Neutrophil (primary cell): Measurements from ENCODE around the gene SDHA.

ENCODE experiments used
- H3K27ac ChIP-seq: fragments of 200-600 bp; sonication (generic); 2 replicates; pipeline ENCODE4 v1.5.1; 2016; ENCODE audit warnings: mild to moderate bottlenecking, moderate library complexity
- H3K27me3 ChIP-seq: fragments of 200-600 bp; sonication (generic); 2 replicates; pipeline ENCODE4 v1.6.0; 2016; ENCODE audit warnings: mild to moderate bottlenecking
- H3K36me3 ChIP-seq: fragments of 200-600 bp; sonication (generic); 2 replicates; pipeline ENCODE4 v1.5.1; 2017
- H3K4me1 ChIP-seq, 2 experiments: fragments of 200-600 bp in 1 of 2; sonication (generic) in 1 of 2; 1 replicate in 1 of 2; 2 replicates in 1 of 2; pipeline versions ENCODE4 v1.5.1 to v1.6.1; 2013 to 2016; ENCODE audit warnings: low read depth in 1 of 2, low read length in 1 of 2, mild to moderate bottlenecking in 1 of 2, moderate library complexity in 1 of 2; ENCODE audit not compliant: control insufficient read depth in 1 of 2, insufficient read depth in 1 of 2
- H3K4me3 ChIP-seq, 2 experiments: fragments of 200-600 bp in 1 of 2; sonication (generic) in 1 of 2; 1 replicate in 1 of 2; 2 replicates in 1 of 2; pipeline ENCODE4 v1.5.1; 2013 to 2016; ENCODE audit warnings: low read depth in 1 of 2, low read length in 1 of 2, mild to moderate bottlenecking in 1 of 2, moderate library complexity in 1 of 2
- H3K9me3 ChIP-seq: fragments of 200-600 bp; sonication (generic); 2 replicates; pipeline ENCODE4 v1.5.1; 2016
- CTCF ChIP-seq: fragments of 200-600 bp; sonication (generic); IDR thresholded peaks from 2 replicates; pipeline ENCODE4 v1.5.1; 2016; ENCODE audit warnings: antibody characterized with exemption

SDHA gene

GRCh38 chr5:172421-172820 lies 45.7 kb upstream of the SDHA start:
- Histone ChIP-seq H3K9me3 (no peaks in the 10 kb centered on the region), H3K4me1 (no peaks in the 10 kb centered on the region), H3K27me3 (no peaks in the 10 kb centered on the region), H3K36me3 (no peaks in the 10 kb centered on the region), H3K27ac (no peak overlapping the region), H3K4me3 (no peak overlapping the region)
- no peak for TF ChIP-seq CTCF

- H3K27ac ChIP-seq, result no peak overlapping the region
- no peak overlapping the region for H3K4me3 ChIP-seq
- no peaks in the 10 kb centered on the region for H3K9me3 ChIP-seq
- no peak for TF ChIP-seq CTCF
- H3K4me1 ChIP-seq, result no peaks in the 10 kb centered on the region
- H3K27me3 ChIP-seq, result no peaks in the 10 kb centered on the region
- no peaks in the 10 kb centered on the region for H3K36me3 ChIP-seq
Measured at GRCh38 chr5:172841-173251, 45.3 kb upstream of the SDHA start.

GRCh38 chr5:173392-174290 lies 44.5 kb upstream of the SDHA start:
- H3K27ac ChIP-seq, result no peak overlapping the region
- no peaks in the 10 kb centered on the region for H3K9me3 ChIP-seq
- H3K27me3 ChIP-seq, result peaks cover 5% of the 10 kb centered on the region
- no peaks in the 10 kb centered on the region for H3K4me1 ChIP-seq
- H3K4me3 ChIP-seq, result no peak overlapping the region
- no peaks in the 10 kb centered on the region for H3K36me3 ChIP-seq
- no peak for TF ChIP-seq CTCF

- Histone ChIP-seq H3K4me1 (no peaks in the 10 kb centered on the region), H3K27me3 (peaks cover 5% of the 10 kb centered on the region), H3K36me3 (no peaks in the 10 kb centered on the region), H3K9me3 (no peaks in the 10 kb centered on the region), H3K4me3 (no peak overlapping the region), H3K27ac (no peak overlapping the region)
- no peak for TF ChIP-seq CTCF
Measured at GRCh38 chr5:174291-174600, 43.9 kb upstream of the SDHA start.

- Histone ChIP-seq H3K36me3 (no peaks in the 10 kb centered on the region), H3K4me3 (no peak overlapping the region), H3K27ac (no peak overlapping the region), H3K27me3 (peaks cover 5% of the 10 kb centered on the region), H3K9me3 (no peaks in the 10 kb centered on the region), H3K4me1 (no peaks in the 10 kb centered on the region)
- no peak for TF ChIP-seq CTCF
Measured at GRCh38 chr5:174876-175465, 43.1 kb upstream of the SDHA start.
